WERI-Rb-1 (cell line): ENCODE results near the gene NEO1.

ENCODE experiments used
- DNase-seq: peaks from one replicate; pipeline ENCODE4 v3.0.0-alpha.2; 2020
- H3K27ac ChIP-seq: fragments of 250-450 bp; sonication (Bioruptor Pico); 2 replicates; pipeline ENCODE4 v1.5.1; 2020; ENCODE audit warnings: mild to moderate bottlenecking, moderate library complexity
- H3K27me3 ChIP-seq: fragments of 250-450 bp; sonication (Bioruptor Pico); 2 replicates; pipeline ENCODE4 v1.5.1; 2021; ENCODE audit warnings: mild to moderate bottlenecking, low read depth, moderate library complexity; ENCODE audit not compliant: insufficient read depth, severe bottlenecking
- H3K36me3 ChIP-seq: fragments of 250-450 bp; sonication (Bioruptor Pico); 2 replicates; pipeline ENCODE4 v1.5.1; 2020; ENCODE audit warnings: mild to moderate bottlenecking, moderate library complexity
- H3K4me3 ChIP-seq: 2 replicates; pipeline ENCODE4 v1.5.1; 2011; ENCODE audit warnings: low read depth, mild to moderate bottlenecking, control low read depth, low read length
- H3K9me3 ChIP-seq: fragments of 250-450 bp; sonication (Bioruptor Pico); 2 replicates; pipeline ENCODE4 v1.5.1; 2021; ENCODE audit warnings: mild to moderate bottlenecking, moderate library complexity; ENCODE audit not compliant: severe bottlenecking
- TF ChIP-seq, protein P1 (sequence below): IDR thresholded peaks from 2 replicates; pipeline ENCODE4 v1.5.1; 2011; ENCODE audit warnings: low read depth, mild to moderate bottlenecking, control low read depth, inconsistent platforms, low read length

NEO1 gene

DNA sequence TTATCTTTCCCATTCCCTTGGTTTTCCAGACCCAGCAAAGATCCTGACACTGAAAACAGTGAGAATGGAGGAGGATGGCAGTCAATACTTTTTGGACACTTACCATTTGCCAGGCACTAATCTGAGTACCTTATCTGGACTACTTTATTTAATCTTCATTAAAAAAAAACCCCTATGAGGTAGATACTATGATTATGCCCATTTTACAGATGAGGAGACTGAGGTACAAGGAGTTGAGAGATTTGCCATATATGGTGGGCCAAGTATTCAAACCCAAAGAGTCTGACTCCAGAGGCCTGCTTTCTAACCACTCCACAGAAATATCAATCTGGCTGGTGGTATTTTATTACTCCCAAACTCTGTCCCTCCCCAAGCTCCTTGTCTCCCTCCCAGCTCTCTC lies 296.9 kb downstream of the NEO1 start:
- no peak overlapping the region for H3K4me3 ChIP-seq

DNA sequence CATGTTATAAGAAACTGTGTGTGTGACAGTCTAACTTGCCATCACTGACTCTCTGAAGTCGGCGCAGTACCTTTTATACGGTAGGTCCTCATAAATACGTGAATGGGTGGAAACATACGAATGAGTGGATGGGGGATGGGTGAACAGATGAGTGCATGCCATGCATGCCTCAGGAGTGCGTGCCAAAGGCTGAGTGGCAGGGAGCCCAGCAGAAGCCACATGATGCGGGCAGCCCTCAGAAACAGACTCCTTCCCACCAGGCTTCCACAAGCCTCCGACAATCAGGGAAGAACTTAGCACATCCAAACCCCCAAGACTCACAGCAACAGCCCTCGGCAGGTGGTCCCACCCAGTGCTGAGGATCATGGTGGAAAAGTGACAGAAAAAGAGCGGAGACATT lies 299.8 kb downstream of the NEO1 start:
- no peaks in the 10 kb centered on the region for H3K27me3 ChIP-seq
- H3K36me3 ChIP-seq = no peaks in the 10 kb centered on the region
- no peak for DNase-seq
- H3K4me3 ChIP-seq = no peak overlapping the region
- TF ChIP-seq, protein P1, sequence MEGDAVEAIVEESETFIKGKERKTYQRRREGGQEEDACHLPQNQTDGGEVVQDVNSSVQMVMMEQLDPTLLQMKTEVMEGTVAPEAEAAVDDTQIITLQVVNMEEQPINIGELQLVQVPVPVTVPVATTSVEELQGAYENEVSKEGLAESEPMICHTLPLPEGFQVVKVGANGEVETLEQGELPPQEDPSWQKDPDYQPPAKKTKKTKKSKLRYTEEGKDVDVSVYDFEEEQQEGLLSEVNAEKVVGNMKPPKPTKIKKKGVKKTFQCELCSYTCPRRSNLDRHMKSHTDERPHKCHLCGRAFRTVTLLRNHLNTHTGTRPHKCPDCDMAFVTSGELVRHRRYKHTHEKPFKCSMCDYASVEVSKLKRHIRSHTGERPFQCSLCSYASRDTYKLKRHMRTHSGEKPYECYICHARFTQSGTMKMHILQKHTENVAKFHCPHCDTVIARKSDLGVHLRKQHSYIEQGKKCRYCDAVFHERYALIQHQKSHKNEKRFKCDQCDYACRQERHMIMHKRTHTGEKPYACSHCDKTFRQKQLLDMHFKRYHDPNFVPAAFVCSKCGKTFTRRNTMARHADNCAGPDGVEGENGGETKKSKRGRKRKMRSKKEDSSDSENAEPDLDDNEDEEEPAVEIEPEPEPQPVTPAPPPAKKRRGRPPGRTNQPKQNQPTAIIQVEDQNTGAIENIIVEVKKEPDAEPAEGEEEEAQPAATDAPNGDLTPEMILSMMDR = no peak
- H3K27ac ChIP-seq = no peak overlapping the region
- H3K9me3 ChIP-seq = no peaks in the 10 kb centered on the region

More for the DNA sequence above, 296.9 kb downstream of the NEO1 start:
- Histone ChIP-seq H3K27ac (no peak overlapping the region), H3K27me3 (no peaks in the 10 kb centered on the region), H3K9me3 (no peaks in the 10 kb centered on the region), H3K36me3 (no peaks in the 10 kb centered on the region)
- no peak for DNase-seq
- TF ChIP-seq, protein P1 = no peak

DNA sequence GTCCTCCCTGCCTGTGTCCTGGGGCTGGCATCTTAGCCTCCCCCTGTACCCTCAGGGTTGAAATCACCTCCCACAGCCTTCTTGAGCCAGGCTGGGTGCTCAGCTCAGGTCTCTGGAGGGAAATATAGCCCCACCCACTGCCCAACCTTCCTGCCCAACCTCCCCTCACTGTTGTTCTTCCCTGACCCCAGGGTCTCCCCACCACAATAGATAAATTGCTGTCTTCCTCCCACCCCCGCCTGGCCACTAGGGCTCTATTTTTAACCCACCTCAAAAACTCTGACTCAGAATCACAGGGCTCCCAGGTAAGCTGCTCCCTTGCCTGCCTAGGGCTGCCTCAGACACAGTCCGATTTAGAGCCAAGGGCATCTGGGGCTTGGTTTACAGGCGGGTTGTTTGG lies 301.5 kb downstream of the NEO1 start:
- H3K9me3 ChIP-seq = no peaks in the 10 kb centered on the region
- TF ChIP-seq, protein P1 = no peak
- H3K27ac ChIP-seq = no peak overlapping the region
- H3K4me3 ChIP-seq = no peak overlapping the region
- H3K27me3 ChIP-seq = no peaks in the 10 kb centered on the region
- no peak for DNase-seq
- H3K36me3 ChIP-seq = no peaks in the 10 kb centered on the region

DNA sequence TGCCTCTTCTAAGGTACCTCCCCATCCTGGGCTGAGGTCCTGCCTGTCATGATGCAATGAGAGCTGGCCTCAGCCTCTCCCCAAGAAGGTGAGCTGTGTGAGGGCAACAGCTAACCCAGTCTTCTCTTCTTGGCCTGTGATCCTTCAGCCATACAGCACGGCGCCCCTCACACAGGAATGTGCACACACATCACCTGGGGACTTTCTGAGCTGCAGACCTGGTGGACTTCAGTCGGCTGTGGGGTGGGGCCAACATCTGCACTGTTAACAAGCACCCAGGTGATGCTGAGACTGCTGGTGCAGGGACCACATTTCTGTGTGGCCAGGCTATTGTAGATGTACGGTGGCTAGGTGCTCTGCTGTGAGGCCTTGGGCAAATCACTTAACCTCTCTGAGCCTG lies 302.0 kb downstream of the NEO1 start:
- TF ChIP-seq, protein P1 = no peak
- Histone ChIP-seq H3K27me3 (no peaks in the 10 kb centered on the region), H3K9me3 (no peaks in the 10 kb centered on the region), H3K4me3 (no peak overlapping the region), H3K27ac (no peak overlapping the region), H3K36me3 (no peaks in the 10 kb centered on the region)
- no peak for DNase-seq
